Stimulated activated naive CD8-positive, alpha-beta T cell treated with anti-CD3 and anti-CD28 coated beads, Interleukin-15, Interleukin-2, amounts not matched to agents 100 ng/mL and 50 ng/mL, for 24 hours (primary cell): ENCODE data around the gene ZSWIM6.

Experiments
- H3K27ac Mint-ChIP-seq: one replicate; pipeline ENCODE4 v1.8.0; 2021; ENCODE audit warnings: mild to moderate bottlenecking, mixed read lengths
- H3K27me3 Mint-ChIP-seq: one replicate; pipeline ENCODE4 v1.8.0; 2021; ENCODE audit warnings: mixed read lengths
- H3K36me3 Mint-ChIP-seq: one replicate; pipeline ENCODE4 v1.8.0; 2021; ENCODE audit warnings: low read depth, mixed read lengths
- H3K4me1 Mint-ChIP-seq: one replicate; pipeline ENCODE4 v1.8.0; 2021; ENCODE audit warnings: low read depth, mixed read lengths
- H3K4me3 Mint-ChIP-seq: one replicate; pipeline ENCODE4 v1.8.0; 2021; ENCODE audit warnings: mild to moderate bottlenecking, mixed read lengths
- H3K9me3 Mint-ChIP-seq: one replicate; pipeline ENCODE4 v1.8.0; 2021; ENCODE audit warnings: mixed read lengths

Gene ZSWIM6

DNA sequence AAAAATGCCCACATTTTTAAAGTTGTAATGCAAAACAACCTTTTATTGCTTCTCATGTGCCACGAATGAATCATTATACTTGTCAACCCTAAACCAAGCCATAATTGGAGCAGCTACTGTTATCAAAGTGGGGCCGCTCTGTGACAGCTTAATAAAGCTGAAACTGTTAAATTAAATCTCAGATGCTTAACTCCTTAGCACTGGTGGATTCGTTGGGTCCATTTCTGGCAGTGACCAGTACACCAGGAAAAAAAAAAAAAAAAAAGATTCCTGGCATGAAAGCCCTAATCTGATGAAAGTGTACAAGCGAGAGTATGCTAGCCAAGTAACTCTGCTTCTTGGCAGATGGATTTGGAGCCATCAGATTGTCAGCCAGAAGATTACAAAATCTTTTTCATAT lies 164.8 kb downstream of the ZSWIM6 start:
- Mint-ChIP-seq H3K27me3 (no peaks in the 10 kb centered on the region), H3K27ac (no peak overlapping the region), H3K36me3 (peaks cover 24% of the 10 kb centered on the region), H3K4me1 (no peaks in the 10 kb centered on the region), H3K4me3 (no peak overlapping the region), H3K9me3 (no peaks in the 10 kb centered on the region)

DNA sequence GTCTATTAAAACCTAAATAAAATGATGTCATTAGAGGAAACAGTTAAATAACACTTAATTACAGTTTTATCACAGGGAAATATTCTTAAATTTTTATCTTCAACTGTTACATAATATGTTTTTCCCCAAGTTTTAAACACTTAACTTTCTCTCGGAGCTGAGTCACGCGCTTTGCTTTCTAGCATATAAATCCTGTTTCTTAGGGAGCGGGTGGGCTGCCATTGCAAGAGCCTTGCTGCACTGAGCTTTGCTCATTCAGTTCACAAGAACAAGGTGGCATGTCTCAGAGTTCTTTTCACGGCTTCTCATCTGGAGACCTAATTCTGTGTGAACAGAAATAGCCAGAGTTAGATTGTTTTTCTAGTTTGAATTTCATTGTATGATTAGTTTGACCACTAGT lies 166.1 kb downstream of the ZSWIM6 start:
- Mint-ChIP-seq H3K4me1 (no peaks in the 10 kb centered on the region), H3K9me3 (no peaks in the 10 kb centered on the region), H3K27ac (no peak overlapping the region), H3K27me3 (no peaks in the 10 kb centered on the region), H3K4me3 (no peak overlapping the region), H3K36me3 (peaks cover 24% of the 10 kb centered on the region)

DNA sequence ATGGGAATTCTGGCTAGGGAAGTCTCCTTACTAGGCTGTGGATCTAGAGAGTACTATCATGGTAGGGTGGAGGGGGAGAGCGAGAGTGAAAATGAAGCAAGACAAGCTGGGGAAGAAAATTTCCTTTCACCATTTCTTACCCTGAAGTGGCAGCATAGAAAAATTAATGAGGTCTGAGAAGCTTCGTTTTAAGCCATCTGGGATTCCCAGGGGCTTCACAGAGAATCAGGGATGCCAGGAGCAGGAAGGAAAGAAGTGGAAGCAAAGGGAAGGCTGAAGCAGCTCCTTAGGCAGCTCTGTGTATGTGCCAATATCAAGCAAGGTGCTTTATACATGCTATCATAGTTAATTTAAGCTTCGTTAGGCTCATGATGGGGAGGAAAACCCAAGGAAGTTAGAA lies 169.9 kb downstream of the ZSWIM6 start:
- Mint-ChIP-seq H3K27me3 (no peaks in the 10 kb centered on the region), H3K9me3 (no peaks in the 10 kb centered on the region)

DNA sequence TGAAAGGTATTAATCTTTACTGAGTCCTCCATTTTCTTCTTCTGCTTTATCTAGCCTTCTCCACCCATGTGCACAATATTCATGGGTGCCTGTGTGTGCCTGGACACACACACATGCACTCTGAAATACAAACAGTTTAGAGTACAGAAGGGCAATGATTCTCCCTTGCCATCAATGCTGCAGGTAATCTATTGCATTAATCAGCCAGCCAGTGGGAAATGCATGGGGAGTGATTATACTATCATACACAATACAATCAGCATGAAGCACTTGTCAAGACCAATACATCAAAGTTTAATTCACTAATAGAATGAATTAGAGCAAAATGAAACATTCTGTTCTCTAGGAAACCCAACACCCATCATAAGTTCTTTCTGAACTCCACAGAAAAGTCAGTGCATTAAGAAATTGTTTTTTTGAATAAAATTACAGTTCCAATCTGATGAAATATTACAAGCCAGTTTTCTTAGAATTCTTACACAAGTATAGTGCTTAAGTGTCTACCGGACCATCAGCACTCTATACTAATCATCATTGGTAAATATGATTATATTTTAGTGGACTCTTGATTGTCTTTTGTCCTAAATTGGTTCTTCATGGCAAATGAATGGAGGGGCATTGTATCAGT lies 172.2 kb downstream of the ZSWIM6 start:
- no peaks in the 10 kb centered on the region for H3K27me3 Mint-ChIP-seq
- H3K36me3 Mint-ChIP-seq: peaks cover 26% of the 10 kb centered on the region
- peaks cover 3% of the 10 kb centered on the region for H3K9me3 Mint-ChIP-seq
- H3K4me1 Mint-ChIP-seq: no peaks in the 10 kb centered on the region
- H3K4me3 Mint-ChIP-seq: no peak overlapping the region
- H3K27ac Mint-ChIP-seq: no peak overlapping the region

More for the DNA sequence above, 169.9 kb downstream of the ZSWIM6 start:
- H3K4me1 Mint-ChIP-seq: no peaks in the 10 kb centered on the region
- no peak overlapping the region for H3K27ac Mint-ChIP-seq
- H3K36me3 Mint-ChIP-seq: peaks cover 13% of the 10 kb centered on the region
- no peak overlapping the region for H3K4me3 Mint-ChIP-seq

DNA sequence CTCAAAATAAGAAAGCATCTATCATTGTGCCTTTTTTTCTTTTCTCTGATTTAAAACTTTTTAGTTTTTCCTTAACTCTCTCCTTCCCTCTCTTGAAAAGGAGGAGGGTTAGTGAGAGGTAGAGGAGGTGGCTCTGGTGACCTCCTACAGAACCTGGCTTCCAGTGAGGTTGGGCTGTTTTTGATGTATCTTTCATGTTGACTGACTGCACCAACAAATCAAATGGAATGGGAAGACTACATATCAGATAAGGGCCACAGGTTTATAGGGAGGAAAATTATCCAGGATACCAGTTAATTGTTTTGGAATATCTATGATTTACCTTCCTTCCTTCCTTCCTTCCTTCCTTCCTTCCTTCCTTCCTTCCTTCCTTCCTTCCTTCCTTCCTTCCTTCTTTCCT lies 173.2 kb downstream of the ZSWIM6 start:
- Mint-ChIP-seq H3K27me3 (no peaks in the 10 kb centered on the region), H3K4me3 (no peak overlapping the region), H3K4me1 (no peaks in the 10 kb centered on the region), H3K27ac (no peak overlapping the region), H3K9me3 (peaks cover 5% of the 10 kb centered on the region), H3K36me3 (peaks cover 28% of the 10 kb centered on the region)

DNA sequence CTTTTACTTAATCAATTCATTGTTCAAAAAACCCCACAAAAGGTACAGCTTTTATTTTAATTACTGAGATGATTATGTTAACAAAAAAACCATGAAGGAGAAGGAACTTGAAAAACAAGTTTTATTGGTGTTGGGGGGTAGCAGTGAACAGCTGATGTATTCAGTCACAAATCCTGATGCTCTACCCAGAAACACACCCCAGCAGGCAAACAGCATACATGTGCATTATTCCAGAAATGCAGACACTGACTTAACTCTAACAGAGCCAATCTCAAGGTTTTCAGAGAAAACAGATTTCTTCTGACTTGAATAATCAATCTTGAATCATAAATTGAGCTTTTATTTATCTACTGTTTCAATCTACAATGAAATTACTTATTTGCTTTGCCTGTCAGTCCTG lies 175.2 kb downstream of the ZSWIM6 start:
- H3K4me3 Mint-ChIP-seq: no peak overlapping the region
- H3K27me3 Mint-ChIP-seq: no peaks in the 10 kb centered on the region
- H3K4me1 Mint-ChIP-seq: no peaks in the 10 kb centered on the region
- H3K9me3 Mint-ChIP-seq: peaks cover 9% of the 10 kb centered on the region
- H3K27ac Mint-ChIP-seq: no peak overlapping the region
- peaks cover 43% of the 10 kb centered on the region for H3K36me3 Mint-ChIP-seq

DNA sequence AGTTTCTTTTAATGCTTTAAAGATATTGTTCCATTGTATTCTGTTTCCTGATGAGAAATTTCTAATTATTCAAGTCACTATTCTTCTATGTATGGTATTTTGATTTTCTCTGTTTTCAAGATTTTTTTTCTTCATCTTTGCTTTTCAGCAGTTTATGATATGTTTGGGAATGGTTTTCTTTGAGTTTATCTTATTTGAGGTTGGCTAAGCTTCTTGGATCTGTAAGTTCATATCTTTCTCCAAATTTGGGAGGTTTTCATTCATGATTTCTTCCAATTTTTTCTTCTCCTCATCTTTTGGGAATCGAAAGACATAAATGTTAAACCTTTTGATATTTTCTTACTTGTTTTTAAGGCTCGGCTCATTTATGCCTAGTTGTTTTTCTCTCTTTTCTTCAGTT lies 184.9 kb downstream of the ZSWIM6 start:
- H3K9me3 Mint-ChIP-seq: peaks cover 20% of the 10 kb centered on the region
- peaks cover 23% of the 10 kb centered on the region for H3K36me3 Mint-ChIP-seq
- no peak overlapping the region for H3K4me3 Mint-ChIP-seq
- H3K27ac Mint-ChIP-seq: no peak overlapping the region
- H3K4me1 Mint-ChIP-seq: no peaks in the 10 kb centered on the region
- no peaks in the 10 kb centered on the region for H3K27me3 Mint-ChIP-seq

DNA sequence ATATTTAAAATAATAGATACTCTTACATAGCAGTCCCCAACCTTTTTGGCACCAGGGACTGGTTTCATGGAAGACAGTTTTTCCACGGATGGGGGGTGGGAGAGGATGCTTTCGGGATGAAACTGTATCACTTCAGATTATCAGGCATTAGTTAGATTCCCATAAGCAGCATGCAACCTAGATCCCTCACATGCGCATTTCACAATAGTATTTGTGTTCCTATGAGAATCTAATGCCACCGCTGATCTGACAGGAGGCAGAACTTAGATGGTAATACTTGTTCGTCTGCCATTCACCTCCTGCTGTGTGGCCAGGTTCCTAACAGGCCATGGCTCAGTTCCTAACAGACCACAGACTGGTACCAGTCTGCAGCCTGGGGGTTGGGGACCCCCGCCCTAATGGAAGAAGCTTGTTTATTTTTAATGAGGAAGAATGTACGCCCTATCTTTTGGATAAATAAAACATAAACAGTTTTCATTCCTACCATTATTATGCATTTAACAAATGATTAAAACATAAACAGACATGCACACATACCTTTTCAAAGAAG lies 187.7 kb downstream of the ZSWIM6 start:
- no peak overlapping the region for H3K4me3 Mint-ChIP-seq

DNA sequence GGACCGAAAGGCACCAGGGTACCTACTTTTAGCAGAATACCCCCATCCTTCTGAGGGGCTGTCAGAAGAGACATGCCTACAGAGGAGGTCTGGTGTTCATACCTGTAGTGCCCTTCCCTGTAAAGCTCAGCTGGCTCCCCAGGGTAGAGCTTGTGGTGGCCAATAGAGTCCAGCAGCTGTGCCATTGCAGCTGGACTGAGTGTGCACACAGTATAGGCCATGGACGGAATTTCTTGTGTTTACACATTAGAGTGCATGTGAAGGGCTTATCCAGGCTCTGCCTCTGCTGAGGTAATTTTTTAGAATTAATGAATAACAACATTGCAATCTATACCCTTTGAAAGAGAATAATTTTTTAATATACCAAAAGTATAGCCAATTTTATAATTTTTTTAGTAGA lies 191.0 kb downstream of the ZSWIM6 start:
- no peaks in the 10 kb centered on the region for H3K4me1 Mint-ChIP-seq
- no peak overlapping the region for H3K27ac Mint-ChIP-seq
- H3K9me3 Mint-ChIP-seq: no peaks in the 10 kb centered on the region
- no peak overlapping the region for H3K4me3 Mint-ChIP-seq
- H3K36me3 Mint-ChIP-seq: peaks cover 20% of the 10 kb centered on the region
- H3K27me3 Mint-ChIP-seq: no peaks in the 10 kb centered on the region

More for the DNA sequence above, 187.7 kb downstream of the ZSWIM6 start:
- no peak overlapping the region for H3K27ac Mint-ChIP-seq
- no peaks in the 10 kb centered on the region for H3K27me3 Mint-ChIP-seq
- H3K36me3 Mint-ChIP-seq: peaks cover 22% of the 10 kb centered on the region
- peaks cover 12% of the 10 kb centered on the region for H3K9me3 Mint-ChIP-seq
- no peaks in the 10 kb centered on the region for H3K4me1 Mint-ChIP-seq

DNA sequence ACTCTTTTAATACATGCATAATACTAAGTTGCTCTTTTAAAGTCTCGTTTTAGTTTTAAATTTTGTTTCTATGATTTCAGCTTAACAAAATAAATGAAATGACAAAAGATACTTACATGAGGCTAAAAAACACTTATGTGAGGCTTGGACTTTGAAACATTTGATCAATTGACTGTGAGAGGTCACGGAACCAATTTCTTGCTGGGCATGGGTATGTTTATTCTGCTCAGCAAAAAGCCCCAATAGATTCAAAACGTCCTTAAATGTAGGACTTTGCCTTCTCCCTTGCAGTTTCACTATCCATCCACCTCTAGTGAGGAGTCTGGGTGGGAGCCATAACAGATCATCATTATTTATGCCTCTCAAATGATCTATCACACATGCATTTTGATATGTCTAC lies 191.9 kb downstream of the ZSWIM6 start:
- no peaks in the 10 kb centered on the region for H3K4me1 Mint-ChIP-seq
- H3K9me3 Mint-ChIP-seq: no peaks in the 10 kb centered on the region
- H3K36me3 Mint-ChIP-seq: peaks cover 20% of the 10 kb centered on the region
- H3K27me3 Mint-ChIP-seq: no peaks in the 10 kb centered on the region
- no peak overlapping the region for H3K27ac Mint-ChIP-seq
- H3K4me3 Mint-ChIP-seq: no peak overlapping the region

DNA sequence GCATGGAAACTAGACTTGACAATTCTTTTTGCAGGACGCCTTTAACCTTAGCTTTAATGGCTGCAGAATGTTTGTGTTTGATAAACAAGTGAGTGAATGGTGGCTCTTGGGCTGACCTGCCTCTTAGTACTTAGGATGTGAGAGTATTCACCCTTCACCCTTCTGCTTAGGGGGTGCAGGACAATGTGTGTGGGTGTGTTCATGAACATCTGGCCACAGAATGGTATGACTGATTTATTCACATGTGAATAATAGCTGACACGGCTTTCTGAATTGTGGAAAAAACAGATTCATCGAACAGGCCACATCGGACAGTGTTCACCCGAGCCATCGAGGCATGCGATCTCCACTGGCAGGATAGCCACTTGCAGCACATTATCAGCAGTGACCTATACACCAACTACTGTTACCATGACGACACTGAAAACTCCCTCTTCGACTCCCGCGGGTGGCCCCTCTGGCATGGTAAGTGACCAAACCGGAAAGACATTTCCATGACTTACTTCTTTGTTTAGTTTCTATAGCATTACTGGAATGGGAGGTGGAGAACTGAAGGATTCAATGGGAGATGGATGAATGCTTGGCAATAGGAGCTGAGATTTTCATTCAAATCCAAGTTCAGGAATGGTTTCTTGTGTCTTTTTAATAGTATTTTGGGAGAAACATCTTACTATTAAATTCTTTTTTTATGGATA lies 193.6 kb downstream of the ZSWIM6 start:
- no peak overlapping the region for H3K27ac Mint-ChIP-seq
- no peaks in the 10 kb centered on the region for H3K4me1 Mint-ChIP-seq
- H3K9me3 Mint-ChIP-seq: no peaks in the 10 kb centered on the region
- H3K36me3 Mint-ChIP-seq: peaks cover 35% of the 10 kb centered on the region
- H3K4me3 Mint-ChIP-seq: no peak overlapping the region
- H3K27me3 Mint-ChIP-seq: no peaks in the 10 kb centered on the region

DNA sequence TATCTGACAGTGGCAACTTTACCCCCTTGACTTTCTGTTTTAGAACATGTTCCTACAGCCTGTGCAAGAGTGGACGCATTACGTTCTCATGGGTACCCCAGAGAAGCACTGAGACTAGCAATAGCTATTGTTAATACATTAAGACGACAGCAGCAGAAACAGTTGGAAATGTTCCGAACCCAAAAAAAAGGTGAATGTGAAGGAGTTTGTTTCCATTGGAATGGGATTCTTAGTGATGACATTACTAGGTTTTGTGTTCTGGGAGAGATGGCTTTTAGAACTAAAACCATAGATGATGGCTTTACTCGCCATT lies 194.1 kb downstream of the ZSWIM6 start:
- H3K4me1 Mint-ChIP-seq: no peaks in the 10 kb centered on the region
- no peak overlapping the region for H3K4me3 Mint-ChIP-seq
- no peaks in the 10 kb centered on the region for H3K9me3 Mint-ChIP-seq
- peaks cover 39% of the 10 kb centered on the region for H3K36me3 Mint-ChIP-seq
- H3K27me3 Mint-ChIP-seq: no peaks in the 10 kb centered on the region
- H3K27ac Mint-ChIP-seq: no peak overlapping the region

DNA sequence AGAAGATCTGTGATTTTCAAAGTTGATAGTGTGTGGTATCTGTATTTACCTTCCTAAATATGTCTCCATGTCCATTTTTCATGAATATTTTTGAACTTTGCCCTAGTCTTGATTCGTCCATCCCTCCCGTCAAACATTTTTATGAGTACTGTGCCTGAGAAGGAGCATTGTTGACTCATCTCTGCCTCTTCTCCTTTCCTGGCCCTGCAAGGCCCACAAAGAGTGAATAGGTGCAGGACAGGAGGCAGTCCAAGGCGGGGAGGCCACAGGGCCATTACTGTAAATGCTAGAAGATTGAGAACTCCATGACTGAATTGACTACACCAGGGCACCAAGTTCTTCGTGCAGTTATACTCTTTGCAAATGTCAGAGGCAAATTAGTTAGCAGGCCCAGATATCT lies 200.9 kb downstream of the ZSWIM6 start:
- H3K36me3 Mint-ChIP-seq: peaks cover 57% of the 10 kb centered on the region
- no peaks in the 10 kb centered on the region for H3K27me3 Mint-ChIP-seq
- H3K4me3 Mint-ChIP-seq: no peak overlapping the region
- H3K9me3 Mint-ChIP-seq: peaks cover 7% of the 10 kb centered on the region
- peaks cover 22% of the 10 kb centered on the region for H3K4me1 Mint-ChIP-seq
- H3K27ac Mint-ChIP-seq: no peak overlapping the region

DNA sequence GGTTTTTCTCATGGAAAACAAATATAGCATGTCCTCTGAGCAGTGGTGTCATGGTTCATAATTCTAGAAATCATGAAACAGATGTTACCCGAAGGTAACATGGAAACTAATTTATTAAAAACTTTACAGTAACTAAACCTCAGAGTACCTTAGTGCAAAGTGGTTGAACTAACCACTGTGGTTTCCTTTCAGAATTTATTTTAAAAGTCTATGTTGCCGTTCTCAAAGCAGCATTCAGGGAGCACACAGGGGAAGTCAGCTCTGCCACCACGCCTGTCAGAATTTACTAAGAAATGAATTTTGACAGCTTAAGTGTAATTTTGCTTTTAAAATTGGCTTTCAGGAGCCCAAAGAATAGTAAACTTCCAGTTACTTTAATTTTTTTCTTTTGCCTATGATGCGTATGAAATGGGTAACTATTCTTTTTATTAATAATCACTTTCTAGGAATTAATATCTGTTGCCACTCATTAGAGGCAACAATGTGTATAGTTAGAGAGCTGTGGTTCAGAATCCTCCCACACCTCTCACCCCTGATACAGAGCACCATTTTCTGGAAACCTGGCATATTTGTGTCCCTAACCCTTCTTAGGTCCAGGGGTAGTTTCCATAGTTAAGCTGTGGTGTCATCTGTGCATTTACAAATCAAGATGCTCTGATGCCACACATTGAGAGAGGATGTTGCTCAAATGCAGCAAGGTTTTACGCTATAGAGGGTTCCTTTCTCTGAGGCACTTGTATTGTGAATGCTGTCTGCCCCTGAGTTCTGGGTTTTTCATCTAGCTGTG lies 202.6 kb downstream of the ZSWIM6 start:
- H3K4me1 Mint-ChIP-seq: peaks cover 26% of the 10 kb centered on the region
- peaks cover 63% of the 10 kb centered on the region for H3K36me3 Mint-ChIP-seq
- no peak overlapping the region for H3K4me3 Mint-ChIP-seq
- peak overlapping the region; percentile 11 for H3K27ac Mint-ChIP-seq
- H3K27me3 Mint-ChIP-seq: no peaks in the 10 kb centered on the region
- peaks cover 7% of the 10 kb centered on the region for H3K9me3 Mint-ChIP-seq

DNA sequence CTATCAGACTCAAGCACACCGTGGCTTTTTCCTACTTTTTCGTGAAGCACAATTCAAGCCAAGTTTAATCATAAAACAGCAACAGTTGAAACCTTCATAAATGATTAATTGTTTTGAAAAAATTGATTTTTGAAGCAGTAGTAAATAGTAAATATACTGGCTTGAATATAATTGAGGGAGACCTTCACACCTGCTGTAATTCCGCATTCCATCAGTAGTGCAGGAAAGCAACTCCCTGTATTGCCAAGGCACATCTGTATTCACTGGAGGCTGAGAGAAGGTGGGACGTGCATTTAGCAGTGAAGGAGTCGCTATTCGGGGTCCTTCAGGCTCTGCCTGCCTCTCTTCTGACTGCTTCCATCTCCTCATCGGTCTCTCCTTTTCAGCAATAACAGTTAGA lies 203.8 kb downstream of the ZSWIM6 start:
- no peak overlapping the region for H3K27ac Mint-ChIP-seq
- peaks cover 7% of the 10 kb centered on the region for H3K9me3 Mint-ChIP-seq
- no peaks in the 10 kb centered on the region for H3K27me3 Mint-ChIP-seq
- H3K36me3 Mint-ChIP-seq: peaks cover 58% of the 10 kb centered on the region
- H3K4me1 Mint-ChIP-seq: peaks cover 26% of the 10 kb centered on the region
- no peak overlapping the region for H3K4me3 Mint-ChIP-seq
